GM12878 (cell line): ENCODE measurements around the gene VCL.

Experiments
- CREM ChIP-seq: IDR thresholded peaks from 2 replicates; pipeline ENCODE4 v1.6.1; 2014; ENCODE audit warnings: antibody characterized with exemption, low read depth
- CTCF ChIP-seq, 3 experiments: IDR thresholded peaks in 2 of 3; conservative IDR thresholded peaks in 1 of 3; 2 replicates each; pipeline ENCODE4 v1.5.1; 2011; ENCODE audit warnings: low read depth in 3 of 3, low read length in 3 of 3, mild to moderate bottlenecking in 3 of 3, control low read depth in 2 of 3, moderate library complexity in 2 of 3, inconsistent platforms in 1 of 3, mixed read lengths in 1 of 3; ENCODE audit not compliant: control insufficient read depth in 2 of 3, insufficient read depth in 1 of 3; ENCODE audit errors: extremely low read depth in 1 of 3
- ETV6 ChIP-seq, 2 experiments: fragments of 450-650 bp in 1 of 2; IDR thresholded peaks in 1 of 2; conservative IDR thresholded peaks in 1 of 2; 2 replicates each; pipeline ENCODE4 v1.6.1; 2014; ENCODE audit warnings: antibody characterized with exemption in 1 of 2, borderline replicate concordance in 1 of 2, low read depth in 1 of 2, mild to moderate bottlenecking in 1 of 2, moderate library complexity in 1 of 2
- IRF4 ChIP-seq: IDR thresholded peaks from 2 replicates; pipeline ENCODE4 v1.6.1; 2011; ENCODE audit warnings: low read depth, low read length
- JUND ChIP-seq: IDR thresholded peaks from 2 replicates; pipeline ENCODE4 v1.6.1; 2012; ENCODE audit warnings: low read depth, mild to moderate bottlenecking, low read length, improper control_type of control experiment, moderate library complexity
- POLR2A ChIP-seq: IDR thresholded peaks from 2 replicates; pipeline ENCODE4 v1.6.1; 2011; ENCODE audit warnings: low read depth, mild to moderate bottlenecking, low read length
- POLR2AphosphoS2 ChIP-seq: IDR thresholded peaks from 2 replicates; pipeline ENCODE4 v1.6.1; 2011; ENCODE audit warnings: low read depth, mild to moderate bottlenecking, low read length, improper control_type of control experiment, moderate library complexity
- RAD21 ChIP-seq: IDR thresholded peaks from 2 replicates; pipeline ENCODE4 v1.6.1; 2011; ENCODE audit warnings: mild to moderate bottlenecking, low read depth, low read length, moderate library complexity; ENCODE audit not compliant: insufficient read depth
- YY1 ChIP-seq: IDR thresholded peaks from 2 replicates; pipeline ENCODE4 v1.6.1; 2011; ENCODE audit warnings: low read depth, mild to moderate bottlenecking, low read length

GRCh38 chr10:74117738-74118137 is 119.8 kb downstream of the VCL start:
- TF ChIP-seq CTCF (IDR thresholded peaks at IDR 0.05 in 2 of 3, conservative IDR thresholded peaks at IDR 0.05 in 1 of 3; ENCODE audit: control insufficient read depth in 2 of 3, extremely low read depth in 1 of 3, insufficient read depth in 1 of 3, low read depth in 3 of 3, low read length in 3 of 3) (no peak), ETV6 (conservative IDR thresholded peaks at IDR 0.05 in 1 of 2, IDR thresholded peaks at IDR 0.05 in 1 of 2; ENCODE audit: borderline replicate concordance in 1 of 2, low read depth in 1 of 2) (no peak), IRF4 (no peak), POLR2A (no peak), POLR2AphosphoS2 (no peak), JUND (no peak), RAD21 (no peak), YY1 (peak; percentile 43; the same call in 1 of the 2 replicates), CREM (no peak)
